ENCODE data around the gene GOSR2.

- TF ChIP-seq CTCF (IDR thresholded peaks at IDR 0.05) (no peak), ZFX (IDR thresholded peaks at IDR 0.05; ENCODE audit: borderline replicate concordance) (no peak)
These were observed 25.6 kb downstream of the GOSR2 start for GRCh38 chr17:46948544-46948943.

Data from 22Rv1 (cell line).